GM21786 (cell line): ENCODE results near the gene LRRC63.

Experiments used
- ATAC-seq: cut with Tn5 transposase; IDR thresholded peaks from one replicate; pipeline ENCODE4 v1.9.1; 2021; ENCODE audit not compliant: unreplicated experiment

LRRC63 gene

GRCh38 chr13:46304546-46304945 is 92.8 kb downstream of the LRRC63 start:
- no peak for ATAC-seq

GRCh38 chr13:46307554-46307953 is 95.8 kb downstream of the LRRC63 start:
- ATAC-seq, result no peak

GRCh38 chr13:46310066-46310465 is 98.3 kb downstream of the LRRC63 start:
- ATAC-seq, result no peak

GRCh38 chr13:46311217-46311616 is 99.5 kb downstream of the LRRC63 start:
- no peak for ATAC-seq

GRCh38 chr13:46313024-46313423 is 101.3 kb downstream of the LRRC63 start:
- no peak for ATAC-seq

GRCh38 chr13:46313432-46314257 is 101.9 kb downstream of the LRRC63 start:
- ATAC-seq, result no peak

GRCh38 chr13:46314587-46314986 is 102.9 kb downstream of the LRRC63 start:
- ATAC-seq, result no peak

GRCh38 chr13:46315036-46315435 is 103.3 kb downstream of the LRRC63 start:
- ATAC-seq, result no peak

GRCh38 chr13:46315491-46316075 is 103.9 kb downstream of the LRRC63 start:
- ATAC-seq, result no peak

- ATAC-seq, result no peak
These were observed 105.4 kb downstream of the LRRC63 start for GRCh38 chr13:46317120-46317519.

GRCh38 chr13:46318986-46319385 is 107.3 kb downstream of the LRRC63 start:
- no peak for ATAC-seq

- ATAC-seq, result no peak
These were observed 108.7 kb downstream of the LRRC63 start for GRCh38 chr13:46320406-46320805.

- no peak for ATAC-seq
These were observed 109.1 kb downstream of the LRRC63 start for GRCh38 chr13:46320821-46321220.

- ATAC-seq, result peak; percentile 64
These were observed 109.9 kb downstream of the LRRC63 start for GRCh38 chr13:46321494-46322225.

- ATAC-seq, result no peak
These were observed 113.2 kb downstream of the LRRC63 start for GRCh38 chr13:46324976-46325375.
